GM12801 (cell line): ENCODE data around the gene SYNGR2.

ENCODE experiments used
- TF ChIP-seq, protein P1 (sequence below): IDR thresholded peaks from one replicate; pipeline ENCODE4 v1.5.1; 2011; ENCODE audit warnings: control low read depth; ENCODE audit not compliant: insufficient read length; ENCODE audit errors: extremely low read depth

Gene SYNGR2

GRCh38 chr17:78214016-78214705 lies 45.8 kb downstream of the SYNGR2 start, which contains the start of gene BIRC5:
TSS of gene BIRC5 (plus strand) at chr17:78214253. CDS start at chr17:78214317, 64 bp downstream.
- TF ChIP-seq, protein P1, sequence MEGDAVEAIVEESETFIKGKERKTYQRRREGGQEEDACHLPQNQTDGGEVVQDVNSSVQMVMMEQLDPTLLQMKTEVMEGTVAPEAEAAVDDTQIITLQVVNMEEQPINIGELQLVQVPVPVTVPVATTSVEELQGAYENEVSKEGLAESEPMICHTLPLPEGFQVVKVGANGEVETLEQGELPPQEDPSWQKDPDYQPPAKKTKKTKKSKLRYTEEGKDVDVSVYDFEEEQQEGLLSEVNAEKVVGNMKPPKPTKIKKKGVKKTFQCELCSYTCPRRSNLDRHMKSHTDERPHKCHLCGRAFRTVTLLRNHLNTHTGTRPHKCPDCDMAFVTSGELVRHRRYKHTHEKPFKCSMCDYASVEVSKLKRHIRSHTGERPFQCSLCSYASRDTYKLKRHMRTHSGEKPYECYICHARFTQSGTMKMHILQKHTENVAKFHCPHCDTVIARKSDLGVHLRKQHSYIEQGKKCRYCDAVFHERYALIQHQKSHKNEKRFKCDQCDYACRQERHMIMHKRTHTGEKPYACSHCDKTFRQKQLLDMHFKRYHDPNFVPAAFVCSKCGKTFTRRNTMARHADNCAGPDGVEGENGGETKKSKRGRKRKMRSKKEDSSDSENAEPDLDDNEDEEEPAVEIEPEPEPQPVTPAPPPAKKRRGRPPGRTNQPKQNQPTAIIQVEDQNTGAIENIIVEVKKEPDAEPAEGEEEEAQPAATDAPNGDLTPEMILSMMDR: no peak

- TF ChIP-seq, protein P1: no peak
These were observed 46.3 kb downstream of the SYNGR2 start for GRCh38 chr17:78214706-78215061.

GRCh38 chr17:78219396-78220150 lies 51.2 kb downstream of the SYNGR2 start:
- TF ChIP-seq, protein P1: no peak
